ENCODE results near the gene TRIM13. TPM values are rescaled to one million over a fixed set of nuclear protein-coding genes. Genes with fewer than 3 reads are reported as not detected.

TRIM13 gene
- total and polyA plus RNA-seq, 2 donors (not counting 1 experiment from before 2014, with no cell fraction given): 28.9 to 45.9 TPM

DNA sequence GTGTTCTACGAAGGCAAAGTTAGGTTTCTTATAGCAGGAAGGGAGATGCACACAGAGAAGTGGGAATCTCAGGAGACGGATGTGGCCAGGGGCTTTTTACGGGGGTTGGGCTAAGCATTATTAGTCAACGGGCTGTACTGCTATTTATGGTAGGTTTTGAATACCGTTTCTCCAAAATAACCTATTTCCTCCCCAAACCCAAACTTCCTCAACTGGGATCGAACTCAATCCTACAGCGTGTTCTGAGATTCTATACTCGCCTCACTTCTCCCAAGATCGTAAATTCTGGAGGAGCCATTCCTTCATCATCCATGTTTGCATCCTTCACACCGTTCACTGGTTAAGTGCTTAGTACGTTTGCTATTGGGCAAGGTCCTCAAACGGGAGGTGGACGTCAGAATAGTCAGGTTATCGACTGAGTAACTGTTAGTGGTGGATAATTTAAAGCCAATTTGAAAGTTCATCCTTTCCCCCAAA is 1.2 kb upstream of the TRIM13 start:
- Histone ChIP-seq H3K27ac (ENCODE audit: low read length in 2 of 2) (peak overlapping the region; percentile 74 to 89), H3K27me3 (replicated peaks in 1 of 4; ENCODE audit: control extremely low read depth in 1 of 4, control insufficient read depth in 3 of 4, insufficient read depth in 4 of 4, low read length in 3 of 4) (no peaks in the 10 kb centered on the region), H3K9me3 (ENCODE audit: control extremely low read depth in 1 of 3, control insufficient read depth in 2 of 3, insufficient read depth in 1 of 3, low read length in 2 of 3) (no peaks in the 10 kb centered on the region), H2AFZ (ENCODE audit: insufficient read depth, low read depth, low read length, poor library complexity, severe bottlenecking) (peak overlapping the region; percentile 83), H4K20me1 (ENCODE audit: control insufficient read depth, insufficient read depth, low read length, poor library complexity, severe bottlenecking) (peaks cover 8% of the 10 kb centered on the region), H3K4me1 (ENCODE audit: control insufficient read depth in 2 of 2, insufficient read depth in 2 of 2, low read length in 2 of 2) (peaks cover 30 to 34% of the 10 kb centered on the region in 2 donors), H3K4me2 (replicated peaks; ENCODE audit: low read depth, low read length, poor library complexity, severe bottlenecking) (peak overlapping the region; percentile 88), H3K36me3 (replicated peaks in 1 of 2; ENCODE audit: control extremely low read depth in 1 of 2, control insufficient read depth in 1 of 2, extremely low read depth in 1 of 2, insufficient read depth in 2 of 2, low read length in 1 of 2) (peaks cover 7 to 24% of the 10 kb centered on the region in 2 experiments), H3K9ac (ENCODE audit: low read length) (peak overlapping the region; percentile 80), H3K79me2 (ENCODE audit: control insufficient read depth, insufficient read depth, low read length) (peaks cover 37% of the 10 kb centered on the region), H3K4me3 (ENCODE audit: control extremely low read depth in 1 of 5, extremely low read depth in 1 of 5, insufficient read depth in 1 of 5, low read depth in 2 of 5, low read length in 4 of 5) (peak overlapping the region; percentile 78 to 96 (median 87))
- H3K9me3 Mint-ChIP-seq (ENCODE audit: insufficient read depth): no peaks in the 10 kb centered on the region
- ATAC-seq (ENCODE audit: low read depth) (no peak), DNase-seq (peak; percentile 59)
- TF ChIP-seq, protein P1, sequence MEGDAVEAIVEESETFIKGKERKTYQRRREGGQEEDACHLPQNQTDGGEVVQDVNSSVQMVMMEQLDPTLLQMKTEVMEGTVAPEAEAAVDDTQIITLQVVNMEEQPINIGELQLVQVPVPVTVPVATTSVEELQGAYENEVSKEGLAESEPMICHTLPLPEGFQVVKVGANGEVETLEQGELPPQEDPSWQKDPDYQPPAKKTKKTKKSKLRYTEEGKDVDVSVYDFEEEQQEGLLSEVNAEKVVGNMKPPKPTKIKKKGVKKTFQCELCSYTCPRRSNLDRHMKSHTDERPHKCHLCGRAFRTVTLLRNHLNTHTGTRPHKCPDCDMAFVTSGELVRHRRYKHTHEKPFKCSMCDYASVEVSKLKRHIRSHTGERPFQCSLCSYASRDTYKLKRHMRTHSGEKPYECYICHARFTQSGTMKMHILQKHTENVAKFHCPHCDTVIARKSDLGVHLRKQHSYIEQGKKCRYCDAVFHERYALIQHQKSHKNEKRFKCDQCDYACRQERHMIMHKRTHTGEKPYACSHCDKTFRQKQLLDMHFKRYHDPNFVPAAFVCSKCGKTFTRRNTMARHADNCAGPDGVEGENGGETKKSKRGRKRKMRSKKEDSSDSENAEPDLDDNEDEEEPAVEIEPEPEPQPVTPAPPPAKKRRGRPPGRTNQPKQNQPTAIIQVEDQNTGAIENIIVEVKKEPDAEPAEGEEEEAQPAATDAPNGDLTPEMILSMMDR (IDR thresholded peaks at IDR 0.05): no peak
- no peak for TF ChIP-seq EZH2 (IDR thresholded peaks at IDR 0.05; ENCODE audit: borderline replicate concordance, insufficient read depth, low read depth, low read length, poor library complexity, severe bottlenecking)
- peak overlapping the region; percentile 89 for H3K4me3 Mint-ChIP-seq
- intact Hi-C loops (cut with micrococcal nuclease): loop anchor here (1.0 to 5.0 kb wide), 4 partner anchors 19 to 917 kb away; no protein-coding TSS in a partner anchor
- ChIA-PET POLR2A (interaction anchor here (4.2 kb wide), 1 partner anchor 130 kb away, joined by 69 read pairs; no protein-coding TSS in a partner anchor), CTCF (interaction anchor here (1.7 to 3.7 kb wide), 4 partner anchors 805 to 919 kb away, joined by 4 to 39 read pairs (median 32); partner anchors contain the start of gene RNASEH2B)
- H3K27me3 Mint-ChIP-seq: no peaks in the 10 kb centered on the region
- H3K4me1 Mint-ChIP-seq: peaks cover 42% of the 10 kb centered on the region
- H3K27ac Mint-ChIP-seq: peak overlapping the region; percentile 89
- WGBS (ENCODE audit: insufficient coverage): 0% methylated on average over 5 of the region's 14 CpGs
